Breast epithelium (tissue), 4 donors: ENCODE measurements around the gene POGLUT2. TPM values are rescaled to one million over a fixed set of nuclear protein-coding genes. Genes with fewer than 3 reads are reported as not detected.
A peak's percentile ranks its signal among the peaks of the same experiment; 100 is the strongest.

Experiments used
- DNase-seq, 2 donors: peaks; one replicate each; pipeline ENCODE4 v3.0.0-alpha.2; 2019; ENCODE audit warnings: low spot score in 2 of 2
- H3K27ac ChIP-seq, 2 donors: fragments of 200-600 bp; sonication (generic) in 1 of 2; one replicate each; pipeline ENCODE4 v1.5.1; 2016 to 2019; ENCODE audit warnings: mild to moderate bottlenecking in 1 of 2
- H3K27me3 ChIP-seq, 2 donors: fragments of 200-600 bp; sonication (generic) in 1 of 2; one replicate each; pipeline versions ENCODE4 v1.5.1 to v1.6.0; 2017 to 2019; ENCODE audit warnings: control low read depth in 1 of 2, mild to moderate bottlenecking in 1 of 2
- H3K36me3 ChIP-seq: fragments of 200-600 bp; one replicate; pipeline ENCODE4 v1.5.1; 2019
- H3K4me1 ChIP-seq, 2 donors: fragments of 200-600 bp; sonication (generic); one replicate each; pipeline ENCODE4 v1.5.1; 2016 to 2019; ENCODE audit warnings: control low read depth in 1 of 2
- H3K4me3 ChIP-seq, 3 donors: fragments of 200-600 bp; sonication (generic); 1 replicate in 2 of 3; 2 replicates in 1 of 3; pipeline ENCODE4 v1.5.1; 2016 to 2019; ENCODE audit warnings: mild to moderate bottlenecking in 3 of 3, moderate library complexity in 2 of 3
- H3K9me3 ChIP-seq, 2 donors: fragments of 200-600 bp; sonication (generic) in 1 of 2; one replicate each; pipeline ENCODE4 v1.5.1; 2016 to 2019; ENCODE audit warnings: control low read depth in 1 of 2
- POLR2A ChIP-seq: fragments of 450-650 bp; IDR thresholded peaks from one replicate; pipeline ENCODE4 v1.6.1; 2016; ENCODE audit warnings: antibody characterized with exemption, mild to moderate bottlenecking, moderate library complexity
- POLR2AphosphoS5 ChIP-seq, 3 donors: sonication (generic); formaldehyde crosslinking; IDR thresholded peaks; one replicate each; pipeline ENCODE4 v1.6.1; 2017; ENCODE audit warnings: antibody characterized with exemption in 3 of 3
- intact Hi-C: fragments of 100-400 bp; cut with DNase I; formaldehyde crosslinking; loops from one replicate; pipeline ENCODE4 v1.15.1; 2023; ENCODE audit warnings: low total_unique reads
- total RNA-seq, 3 donors: library from RNA; depleted of rRNA; stranded (reverse); fragments of >200 nt; gene quantifications; one replicate each; pipeline ENCODE4 v1.1.0, GENCODE V29; 2016
- TF ChIP-seq, protein P1 (sequence below), 3 donors: fragments of 450-650 bp; IDR thresholded peaks; one replicate each; pipeline ENCODE4 v1.5.1; 2016 to 2017; ENCODE audit warnings: antibody characterized with exemption in 3 of 3, mild to moderate bottlenecking in 3 of 3, moderate library complexity in 3 of 3

The POGLUT2 gene
- total RNA-seq, 3 donors from 2014 or later = 3.2 to 5.9 (median 5.9) TPM

DNA sequence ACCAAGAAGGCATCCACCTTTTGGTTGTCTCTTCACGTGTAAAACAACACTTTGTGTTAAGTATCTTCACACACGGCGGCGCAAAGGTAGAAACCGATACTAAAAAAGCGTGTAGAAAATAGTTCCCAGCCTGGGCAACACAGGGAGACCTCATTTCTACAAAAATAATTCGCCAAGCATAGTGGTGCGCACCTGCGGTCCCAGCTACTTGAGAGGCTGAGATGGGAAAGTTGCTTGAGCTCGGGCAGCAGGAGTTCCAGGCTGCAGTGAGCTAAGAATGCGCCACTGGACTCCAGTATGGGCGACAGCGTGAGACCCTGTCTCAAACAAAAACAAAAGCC, 46.5 kb upstream of the POGLUT2 start:
- Histone ChIP-seq H3K9me3 (no peaks in the 10 kb centered on the region), H3K4me3 (peak overlapping the region; percentile 76 to 95 (median 83)), H3K4me1 (peaks cover 0 to 2% of the 10 kb centered on the region in 2 donors), H3K36me3 (no peaks in the 10 kb centered on the region), H3K27ac (peak overlapping the region; percentile 97 to 99), H3K27me3 (no peaks in the 10 kb centered on the region)
- intact Hi-C loops = loop anchor here (10.0 kb wide), 1 partner anchor 250 kb away; the partner anchor contains the start of gene TPP2
- DNase-seq = no peak
- TF ChIP-seq POLR2AphosphoS5 (IDR thresholded peaks at IDR 0.05) (no peak), POLR2A (no peak)
- TF ChIP-seq, protein P1, sequence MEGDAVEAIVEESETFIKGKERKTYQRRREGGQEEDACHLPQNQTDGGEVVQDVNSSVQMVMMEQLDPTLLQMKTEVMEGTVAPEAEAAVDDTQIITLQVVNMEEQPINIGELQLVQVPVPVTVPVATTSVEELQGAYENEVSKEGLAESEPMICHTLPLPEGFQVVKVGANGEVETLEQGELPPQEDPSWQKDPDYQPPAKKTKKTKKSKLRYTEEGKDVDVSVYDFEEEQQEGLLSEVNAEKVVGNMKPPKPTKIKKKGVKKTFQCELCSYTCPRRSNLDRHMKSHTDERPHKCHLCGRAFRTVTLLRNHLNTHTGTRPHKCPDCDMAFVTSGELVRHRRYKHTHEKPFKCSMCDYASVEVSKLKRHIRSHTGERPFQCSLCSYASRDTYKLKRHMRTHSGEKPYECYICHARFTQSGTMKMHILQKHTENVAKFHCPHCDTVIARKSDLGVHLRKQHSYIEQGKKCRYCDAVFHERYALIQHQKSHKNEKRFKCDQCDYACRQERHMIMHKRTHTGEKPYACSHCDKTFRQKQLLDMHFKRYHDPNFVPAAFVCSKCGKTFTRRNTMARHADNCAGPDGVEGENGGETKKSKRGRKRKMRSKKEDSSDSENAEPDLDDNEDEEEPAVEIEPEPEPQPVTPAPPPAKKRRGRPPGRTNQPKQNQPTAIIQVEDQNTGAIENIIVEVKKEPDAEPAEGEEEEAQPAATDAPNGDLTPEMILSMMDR (IDR thresholded peaks at IDR 0.05) = no peak

DNA sequence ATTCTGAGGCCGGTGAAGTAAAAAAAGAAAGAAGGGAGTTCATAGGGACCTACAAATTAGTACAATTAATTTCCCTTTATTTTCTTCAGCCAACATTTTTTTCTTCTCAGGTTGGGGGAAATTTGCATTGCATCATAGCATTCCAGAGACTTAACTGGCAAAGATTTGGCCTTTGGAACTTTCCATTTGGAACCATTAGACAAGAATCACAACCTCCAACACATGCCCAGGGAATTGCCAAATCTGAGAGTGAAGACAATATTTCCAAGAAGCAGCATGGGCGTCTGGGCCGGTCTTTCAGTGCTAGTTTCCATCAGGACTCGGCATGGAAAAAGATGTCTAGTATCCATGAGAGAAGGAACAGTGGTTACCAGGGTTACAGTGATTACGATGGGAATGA, 40.7 kb upstream of the POGLUT2 start:
- no peak for TF ChIP-seq POLR2A
- TF ChIP-seq POLR2AphosphoS5 (IDR thresholded peaks at IDR 0.05) = no peak
- TF ChIP-seq, protein P1 (IDR thresholded peaks at IDR 0.05) = no peak
- DNase-seq = no peak
- no peaks in the 10 kb centered on the region for H3K36me3 ChIP-seq
- no peak overlapping the region for H3K4me3 ChIP-seq
- no peaks in the 10 kb centered on the region for H3K4me1 ChIP-seq
- H3K9me3 ChIP-seq = no peaks in the 10 kb centered on the region
- intact Hi-C loops = no loop called here
- H3K27me3 ChIP-seq = no peaks in the 10 kb centered on the region
- no peak overlapping the region for H3K27ac ChIP-seq

DNA sequence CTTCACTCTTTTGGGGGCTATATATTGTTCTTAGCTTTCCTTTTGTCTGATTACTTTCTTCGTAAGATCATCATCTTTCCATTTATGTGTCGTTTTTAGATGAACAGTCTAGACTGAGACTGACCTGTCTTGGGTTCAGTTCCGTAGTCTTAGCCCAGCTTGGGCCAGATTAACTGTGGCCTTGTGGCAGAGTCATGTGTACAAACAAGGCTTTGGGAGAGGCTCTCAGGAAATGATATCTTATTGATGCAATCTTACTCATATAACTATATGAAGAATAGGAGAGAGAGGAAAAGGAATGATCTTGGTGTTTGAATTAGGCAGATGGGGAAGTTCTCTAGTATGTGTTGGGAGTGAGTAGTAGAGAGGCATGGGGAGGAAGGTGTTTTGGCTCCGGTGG, 40.2 kb upstream of the POGLUT2 start:
- Histone ChIP-seq H3K4me1 (no peaks in the 10 kb centered on the region), H3K9me3 (no peaks in the 10 kb centered on the region), H3K27ac (no peak overlapping the region), H3K36me3 (no peaks in the 10 kb centered on the region), H3K27me3 (no peaks in the 10 kb centered on the region), H3K4me3 (no peak overlapping the region)
- no peak for DNase-seq
- intact Hi-C loops = no loop called here
- no peak for TF ChIP-seq POLR2AphosphoS5 (IDR thresholded peaks at IDR 0.05)
- TF ChIP-seq, protein P1 (IDR thresholded peaks at IDR 0.05) = no peak
- no peak for TF ChIP-seq POLR2A

DNA sequence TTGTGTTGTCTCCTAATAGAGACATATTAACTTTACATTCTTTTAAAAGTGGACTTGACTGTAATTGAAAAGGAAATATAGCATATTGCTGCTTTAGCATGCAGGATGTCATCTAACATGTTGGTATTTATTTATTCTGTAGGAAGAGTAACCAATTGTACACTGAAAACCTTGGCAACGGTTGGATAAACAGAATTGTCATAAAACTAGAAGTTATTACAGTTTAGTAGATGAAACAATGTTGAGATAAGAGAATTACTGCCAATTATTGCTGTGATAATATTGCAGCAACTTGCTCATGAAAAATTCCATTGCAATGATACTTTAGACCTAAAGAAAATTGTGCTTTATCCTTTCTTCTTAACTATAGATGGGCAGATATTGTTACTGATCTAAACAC, 39.5 kb upstream of the POGLUT2 start:
- intact Hi-C loops = no loop called here
- no peaks in the 10 kb centered on the region for H3K9me3 ChIP-seq
- no peaks in the 10 kb centered on the region for H3K4me1 ChIP-seq
- TF ChIP-seq, protein P1 (IDR thresholded peaks at IDR 0.05) = no peak
- TF ChIP-seq POLR2AphosphoS5 (IDR thresholded peaks at IDR 0.05) (no peak), POLR2A (no peak)
- no peak for DNase-seq
- no peak overlapping the region for H3K4me3 ChIP-seq
- no peaks in the 10 kb centered on the region for H3K36me3 ChIP-seq
- no peak overlapping the region for H3K27ac ChIP-seq
- H3K27me3 ChIP-seq = no peaks in the 10 kb centered on the region

DNA sequence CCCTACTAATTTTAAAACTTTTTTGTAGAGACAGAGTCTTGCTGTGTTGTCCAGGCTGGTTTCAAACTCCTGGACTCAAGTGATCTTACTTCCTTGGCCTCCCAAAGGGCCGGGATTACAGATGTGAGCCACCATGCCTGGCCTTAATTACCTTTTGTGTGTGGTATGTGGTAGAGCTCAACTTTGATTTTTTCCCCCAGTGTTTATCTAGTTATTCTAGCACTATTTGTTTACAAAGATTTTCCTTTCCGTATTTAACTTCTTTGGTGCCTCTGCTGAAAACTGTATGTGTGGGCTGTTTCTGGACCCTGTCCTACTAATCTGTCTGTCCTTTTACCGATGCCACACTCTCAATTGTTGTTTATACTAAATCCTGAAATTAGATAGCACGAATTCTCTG, 37.7 kb upstream of the POGLUT2 start:
- Histone ChIP-seq H3K27me3 (no peaks in the 10 kb centered on the region), H3K36me3 (no peaks in the 10 kb centered on the region), H3K4me3 (no peak overlapping the region), H3K4me1 (no peaks in the 10 kb centered on the region), H3K27ac (no peak overlapping the region), H3K9me3 (no peaks in the 10 kb centered on the region)
- TF ChIP-seq POLR2A = no peak
- TF ChIP-seq, protein P1 (IDR thresholded peaks at IDR 0.05) = no peak
- no peak for TF ChIP-seq POLR2AphosphoS5 (IDR thresholded peaks at IDR 0.05)
- no peak for DNase-seq
- intact Hi-C loops = no loop called here
